ENCODE results near the gene HAUS8. TPM values are rescaled to one million over a fixed set of nuclear protein-coding genes. Genes with fewer than 3 reads are reported as not detected.

The HAUS8 gene
- total and polyA plus RNA-seq, 2 of the 13 experiments (the other 11 are each of a cell fraction or from before 2014, with no cell fraction given), result 7.8 to 17.5 TPM

GRCh38 chr19:17104679-17105078, 29.4 kb upstream of the HAUS8 start:
- DNase-seq (ENCODE audit: low spot score) (no peak), FAIRE-seq (no peak), ATAC-seq (no peak)
- 94% methylated on average over 7 of the region's 7 CpGs for WGBS (ENCODE audit: low lambda C conversion rate)
- in situ Hi-C loops (cut with HindIII; ENCODE audit: extremely low pct_ligation_motif_present, low pct_unique_long_range_greater_than_20kb) (no loop called here), intact Hi-C loops (cut with micrococcal nuclease; ENCODE audit: unreplicated experiment) (no loop called here)
- no peaks in the 10 kb centered on the region for H3K9me3 ChIP-seq (ENCODE audit: low read length)
- H3K4me2 ChIP-seq (ENCODE audit: low read depth, low read length), result no peak overlapping the region
- no TSS peak for BruUV-seq (replicated peaks)
- H3K4me3 ChIP-seq (replicated peaks in 1 of 3; ENCODE audit: insufficient read depth in 1 of 3, low read depth in 2 of 3, low read length in 3 of 3), result no peak overlapping the region
- H3K27me3 ChIP-seq (ENCODE audit: control insufficient read depth in 1 of 2, insufficient read depth in 2 of 2, low read length in 2 of 2), result no peaks in the 10 kb centered on the region
- no peaks in the 10 kb centered on the region for H3K4me1 ChIP-seq (ENCODE audit: insufficient read depth, low read length)
- ChIA-PET POLR2A (no interaction called here), CTCF (ENCODE audit: low intra/inter-chr PET ratio, low total read pairs) (no interaction called here)
- no peak overlapping the region for H2AFZ ChIP-seq (ENCODE audit: low read length)
- 0 out of 2 replicates have a peak, but pooled peaks cover 2% of the 10 kb centered on the region for H4K20me1 ChIP-seq (ENCODE audit: insufficient read depth, low read length)
- no peak overlapping the region for H3K9ac ChIP-seq (ENCODE audit: insufficient read depth, low read depth, low read length)
- peaks cover 18 to 39% of the 10 kb centered on the region in 2 experiments; a peak in 4 of 5 replicates for H3K36me3 ChIP-seq (replicated peaks in 1 of 2; ENCODE audit: control insufficient read depth in 1 of 2, insufficient read depth in 2 of 2, low read length in 2 of 2)
- no peak overlapping the region for H3K27ac ChIP-seq (ENCODE audit: extremely low read length, insufficient read depth, low read length)
- H3K79me2 ChIP-seq (ENCODE audit: insufficient read depth, low read length), result no peaks in the 10 kb centered on the region
- TF ChIP-seq CHD2 (IDR thresholded peaks at IDR 0.05; ENCODE audit: low read depth, low read length), result no peak

DNA sequence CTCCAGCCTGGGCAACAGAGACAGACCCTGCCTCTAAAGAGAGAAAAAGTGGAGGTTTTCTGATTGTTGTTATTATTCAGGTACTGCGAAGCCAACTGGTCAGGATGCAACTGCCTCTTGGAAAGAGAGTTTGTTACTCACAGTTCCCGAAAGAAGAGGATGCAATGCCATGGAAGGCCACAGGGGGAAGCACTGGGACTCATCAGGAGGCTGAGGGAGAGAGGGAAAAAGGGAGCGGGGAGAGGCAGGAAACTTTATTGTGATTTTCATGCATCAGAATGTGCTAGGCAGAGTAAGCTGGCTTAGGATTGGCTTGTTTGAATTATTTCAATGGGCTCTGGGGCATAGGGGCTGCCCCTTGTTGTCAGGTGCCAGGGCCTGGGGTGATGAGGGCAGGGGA, 27.9 kb upstream of the HAUS8 start:
- no peaks in the 10 kb centered on the region for H3K27me3 ChIP-seq (ENCODE audit: control insufficient read depth in 1 of 2, insufficient read depth in 2 of 2, low read length in 2 of 2)
- POLR2A ChIA-PET, result no interaction called here
- no peak for TF ChIP-seq ZNF773 (CRISPR knock-in tag; IDR thresholded peaks at IDR 0.05; ENCODE audit: borderline replicate concordance)
- peak; percentile 48 for TF ChIP-seq RAD21 (CRISPR knock-in tag; IDR thresholded peaks at IDR 0.05)
- TF ChIP-seq ZNF136 (CRISPR knock-in tag; IDR thresholded peaks at IDR 0.05; ENCODE audit: low read depth), result no peak
- no peak for TF ChIP-seq ZSCAN25 (CRISPR knock-in tag; IDR thresholded peaks at IDR 0.05)
- TF ChIP-seq, protein P1, sequence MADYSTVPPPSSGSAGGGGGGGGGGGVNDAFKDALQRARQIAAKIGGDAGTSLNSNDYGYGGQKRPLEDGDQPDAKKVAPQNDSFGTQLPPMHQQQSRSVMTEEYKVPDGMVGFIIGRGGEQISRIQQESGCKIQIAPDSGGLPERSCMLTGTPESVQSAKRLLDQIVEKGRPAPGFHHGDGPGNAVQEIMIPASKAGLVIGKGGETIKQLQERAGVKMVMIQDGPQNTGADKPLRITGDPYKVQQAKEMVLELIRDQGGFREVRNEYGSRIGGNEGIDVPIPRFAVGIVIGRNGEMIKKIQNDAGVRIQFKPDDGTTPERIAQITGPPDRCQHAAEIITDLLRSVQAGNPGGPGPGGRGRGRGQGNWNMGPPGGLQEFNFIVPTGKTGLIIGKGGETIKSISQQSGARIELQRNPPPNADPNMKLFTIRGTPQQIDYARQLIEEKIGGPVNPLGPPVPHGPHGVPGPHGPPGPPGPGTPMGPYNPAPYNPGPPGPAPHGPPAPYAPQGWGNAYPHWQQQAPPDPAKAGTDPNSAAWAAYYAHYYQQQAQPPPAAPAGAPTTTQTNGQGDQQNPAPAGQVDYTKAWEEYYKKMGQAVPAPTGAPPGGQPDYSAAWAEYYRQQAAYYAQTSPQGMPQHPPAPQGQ (CRISPR knock-in tag; IDR thresholded peaks at IDR 0.05; ENCODE audit: borderline replicate concordance), result no peak
- TF ChIP-seq, protein P2, sequence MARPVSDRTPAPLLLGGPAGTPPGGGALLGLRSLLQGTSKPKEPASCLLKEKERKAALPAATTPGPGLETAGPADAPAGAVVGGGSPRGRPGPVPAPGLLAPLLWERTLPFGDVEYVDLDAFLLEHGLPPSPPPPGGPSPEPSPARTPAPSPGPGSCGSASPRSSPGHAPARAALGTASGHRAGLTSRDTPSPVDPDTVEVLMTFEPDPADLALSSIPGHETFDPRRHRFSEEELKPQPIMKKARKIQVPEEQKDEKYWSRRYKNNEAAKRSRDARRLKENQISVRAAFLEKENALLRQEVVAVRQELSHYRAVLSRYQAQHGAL (CRISPR knock-in tag; IDR thresholded peaks at IDR 0.05; ENCODE audit: not compliant biosample characterization), result no peak
- peak; percentile 60; the same call in 1 of the 2 replicates for TF ChIP-seq SMC3 (IDR thresholded peaks at IDR 0.05; ENCODE audit: low read length)
- peak; percentile 70 for TF ChIP-seq CTCF (CRISPR knock-in tag; IDR thresholded peaks at IDR 0.05)
- no peak for TF ChIP-seq BRF2 (CRISPR knock-in tag; IDR thresholded peaks at IDR 0.05)

More for the DNA sequence above, 27.9 kb upstream of the HAUS8 start:
- ATAC-seq (peak; percentile 47; the same call in 2 of the 3 replicates), FAIRE-seq (peak; percentile 56), DNase-seq (ENCODE audit: low spot score) (peak; percentile 56)
- H3K36me3 ChIP-seq (replicated peaks in 1 of 2; ENCODE audit: control insufficient read depth in 1 of 2, insufficient read depth in 2 of 2, low read length in 2 of 2), result peaks cover 18 to 39% of the 10 kb centered on the region in 2 experiments; a peak in 4 of 5 replicates
- no peak overlapping the region for H2AFZ ChIP-seq (ENCODE audit: low read length)
- 0 out of 2 replicates have a peak, but pooled peaks cover 2% of the 10 kb centered on the region for H4K20me1 ChIP-seq (ENCODE audit: insufficient read depth, low read length)
- peaks cover 14% of the 10 kb centered on the region for H3K4me1 ChIP-seq (ENCODE audit: insufficient read depth, low read length)
- no peak overlapping the region for H3K9ac ChIP-seq (ENCODE audit: insufficient read depth, low read depth, low read length)
- no peak overlapping the region for H3K27ac ChIP-seq (ENCODE audit: extremely low read length, insufficient read depth, low read length)
- peaks cover 8% of the 10 kb centered on the region for H3K79me2 ChIP-seq (ENCODE audit: insufficient read depth, low read length)
- CTCF ChIA-PET (ENCODE audit: low intra/inter-chr PET ratio, low total read pairs), result interaction anchor here (1.0 to 1.6 kb wide), 2 partner anchors 23 to 36 kb away, joined by 5 read pairs; no protein-coding TSS in a partner anchor
- in situ Hi-C loops (cut with HindIII; ENCODE audit: extremely low pct_ligation_motif_present, low pct_unique_long_range_greater_than_20kb), result no loop called here
- H3K4me2 ChIP-seq (ENCODE audit: low read depth, low read length), result no peak overlapping the region
- no peaks in the 10 kb centered on the region for H3K9me3 ChIP-seq (ENCODE audit: low read length)
- no peak overlapping the region for H3K4me3 ChIP-seq (replicated peaks in 1 of 3; ENCODE audit: insufficient read depth in 1 of 3, low read depth in 2 of 3, low read length in 3 of 3)
- intact Hi-C loops (cut with micrococcal nuclease; ENCODE audit: unreplicated experiment), result no loop called here
- no TSS peak for BruUV-seq (replicated peaks)
- WGBS (ENCODE audit: low lambda C conversion rate), result 87% methylated on average over 3 of the region's 3 CpGs

Measured in HepG2 (cell line).